HT1080 (cell line): ENCODE measurements around the gene TMEM139. TPM values are rescaled to one million over a fixed set of nuclear protein-coding genes. Genes with fewer than 3 reads are reported as not detected.
"Not testable (repeated sequence)": the region's sequence is repeated elsewhere in the genome, so short reads cannot be mapped to it uniquely, and the experiment has no call there.

Source experiments
- DNase-seq: peaks from one replicate; pipeline ENCODE4 v3.0.0-alpha.2; 2015; ENCODE audit warnings: low read depth
- total RNA-seq: library from RNA; depleted of rRNA; stranded (reverse); fragments of >200 nt; shearing (Covaris generic); gene quantifications from 2 replicates; pipeline ENCODE4 v1.2.3, GENCODE V29; 2014

Gene TMEM139
- total RNA-seq, 1 experiment from 2014 or later = not detected

GRCh38 chr7:143288836-143289235 is 4.1 kb downstream of the TMEM139 start:
- no peak for DNase-seq

- DNase-seq = no peak
These were observed 4.7 kb downstream of the TMEM139 start for GRCh38 chr7:143289421-143289820.

GRCh38 chr7:143289888-143290287 is 5.1 kb downstream of the TMEM139 start:
- DNase-seq = not testable (repeated sequence)

- no peak for DNase-seq
These were observed 5.5 kb downstream of the TMEM139 start for GRCh38 chr7:143290293-143290692.

GRCh38 chr7:143292876-143293275 is 8.1 kb downstream of the TMEM139 start:
- DNase-seq = no peak

- no peak for DNase-seq
These were observed 11.1 kb downstream of the TMEM139 start for GRCh38 chr7:143295870-143296269.

- DNase-seq = no peak
These were observed 11.9 kb downstream of the TMEM139 start for GRCh38 chr7:143296686-143297085.

GRCh38 chr7:143299346-143299745 is 14.6 kb downstream of the TMEM139 start:
- no peak for DNase-seq

GRCh38 chr7:143299840-143300239 is 15.1 kb downstream of the TMEM139 start:
- DNase-seq = no peak

- peak; percentile 34 for DNase-seq
These were observed 16.5 kb downstream of the TMEM139 start for GRCh38 chr7:143300959-143301935.

GRCh38 chr7:143303733-143304132 is 19.0 kb downstream of the TMEM139 start:
- DNase-seq = no peak

- DNase-seq = no peak
These were observed 20.2 kb downstream of the TMEM139 start for GRCh38 chr7:143304938-143305337.

- no peak for DNase-seq
These were observed 20.8 kb downstream of the TMEM139 start for GRCh38 chr7:143305423-143306070.

GRCh38 chr7:143308632-143309031 is 23.9 kb downstream of the TMEM139 start:
- no peak for DNase-seq

GRCh38 chr7:143314127-143314526 is 29.4 kb downstream of the TMEM139 start:
- DNase-seq = no peak

- no peak for DNase-seq
These were observed 31.0 kb downstream of the TMEM139 start, which contains the start of gene CLCN1 for GRCh38 chr7:143315776-143316175. Gene CLCN1, plus strand, starts transcription at chr7:143316111. Its CDS starts 102 bp downstream, at chr7:143316213.

- DNase-seq = no peak
These were observed 31.7 kb downstream of the TMEM139 start for GRCh38 chr7:143316492-143316891.

GRCh38 chr7:143318661-143319060 is 33.9 kb downstream of the TMEM139 start:
- DNase-seq = no peak

GRCh38 chr7:143320620-143321019 is 35.9 kb downstream of the TMEM139 start:
- DNase-seq = no peak

- no peak for DNase-seq
These were observed 36.5 kb downstream of the TMEM139 start for GRCh38 chr7:143321242-143321641.

GRCh38 chr7:143321734-143322133 is 37.0 kb downstream of the TMEM139 start:
- no peak for DNase-seq
